GM06990 (cell line): Measurements from ENCODE around the gene TMEM253.
A peak's percentile ranks its signal among the peaks of the same experiment; 100 is the strongest.

Experiments
- DNase-seq: peaks from one replicate; pipeline ENCODE4 v3.0.0-alpha.2; 2011; ENCODE audit not compliant: insufficient read length; ENCODE audit errors: extremely low read depth
- H3K27me3 ChIP-seq: replicated peaks from 2 replicates; pipeline ENCODE4 v1.6.0; 2011; ENCODE audit warnings: low read length; ENCODE audit not compliant: control insufficient read depth, insufficient read depth
- H3K36me3 ChIP-seq: 2 replicates; pipeline ENCODE4 v1.5.1; 2011; ENCODE audit warnings: low read length; ENCODE audit not compliant: control insufficient read depth, insufficient read depth
- H3K4me3 ChIP-seq: replicated peaks from 2 replicates; pipeline ENCODE4 v1.5.1; 2011; ENCODE audit warnings: low read depth, mild to moderate bottlenecking, control low read depth, low read length
- CTCF ChIP-seq: IDR thresholded peaks from 2 replicates; pipeline ENCODE4 v1.5.1; 2011; ENCODE audit warnings: low read length, control low read depth, mild to moderate bottlenecking, inconsistent platforms; ENCODE audit not compliant: insufficient read depth, poor library complexity, severe bottlenecking

The TMEM253 gene

GRCh38 chr14:21060614-21061346, 40.1 kb upstream of the TMEM253 start:
- DNase-seq = no peak
- Histone ChIP-seq H3K27me3 (no peaks in the 10 kb centered on the region; the same call in 1 of the 2 replicates), H3K4me3 (no peak overlapping the region), H3K36me3 (no peaks in the 10 kb centered on the region)
- no peak for TF ChIP-seq CTCF

- Histone ChIP-seq H3K4me3 (no peak overlapping the region), H3K27me3 (no peaks in the 10 kb centered on the region; the same call in 1 of the 2 replicates), H3K36me3 (no peaks in the 10 kb centered on the region)
- no peak for TF ChIP-seq CTCF
- no peak for DNase-seq
Observed at GRCh38 chr14:21061347-21061668, 39.6 kb upstream of the TMEM253 start.

GRCh38 chr14:21063479-21063878, 37.4 kb upstream of the TMEM253 start:
- no peak for TF ChIP-seq CTCF
- Histone ChIP-seq H3K27me3 (no peaks in the 10 kb centered on the region; the same call in 1 of the 2 replicates), H3K4me3 (no peak overlapping the region), H3K36me3 (no peaks in the 10 kb centered on the region)
- DNase-seq = no peak

GRCh38 chr14:21066882-21067502, 33.9 kb upstream of the TMEM253 start:
- peak; percentile 41 for TF ChIP-seq CTCF
- DNase-seq = no peak
- H3K36me3 ChIP-seq = no peaks in the 10 kb centered on the region
- peaks cover 3% of the 10 kb centered on the region for H3K27me3 ChIP-seq
- H3K4me3 ChIP-seq = no peak overlapping the region

GRCh38 chr14:21068521-21069387, 32.1 kb upstream of the TMEM253 start:
- peaks cover 5% of the 10 kb centered on the region for H3K27me3 ChIP-seq
- TF ChIP-seq CTCF = peak; percentile 58
- no peak overlapping the region for H3K4me3 ChIP-seq
- DNase-seq = no peak
- H3K36me3 ChIP-seq = no peaks in the 10 kb centered on the region
